NCI-H2227 (cell line): ENCODE measurements around the gene LACTB.

Experiments
- DNase-seq: peaks from one replicate; lab custom pipeline; 2025; ENCODE audit not compliant: unreplicated experiment; lab: John Stamatoyannopoulos, UW

LACTB gene

GRCh38 chr15:63122002-63122875 lies 578 bp downstream of the LACTB start:
- peak; percentile 66 for DNase-seq

DNA sequence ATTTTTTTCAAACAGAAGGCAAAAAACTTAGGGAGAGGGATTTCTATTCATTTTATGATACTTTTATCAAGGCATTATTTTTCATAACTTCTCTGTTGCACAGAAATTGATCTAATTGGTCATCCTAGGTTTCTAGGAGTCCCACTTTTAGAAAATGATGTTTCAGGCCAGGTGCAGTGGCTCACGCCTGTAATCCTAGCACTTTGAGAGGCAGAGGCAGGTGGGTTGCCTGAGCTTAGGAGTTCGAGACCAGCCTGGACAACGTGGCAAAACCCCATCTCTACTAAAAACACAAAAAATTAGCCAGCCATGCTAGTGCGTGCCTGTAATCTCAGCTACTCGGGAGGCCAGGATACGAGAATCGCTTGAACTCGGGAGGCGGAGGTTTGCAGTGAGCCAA lies 2.8 kb downstream of the LACTB start:
- no peak for DNase-seq

- no peak for DNase-seq
Measured at GRCh38 chr15:63126726-63127125, 5.1 kb downstream of the LACTB start.

DNA sequence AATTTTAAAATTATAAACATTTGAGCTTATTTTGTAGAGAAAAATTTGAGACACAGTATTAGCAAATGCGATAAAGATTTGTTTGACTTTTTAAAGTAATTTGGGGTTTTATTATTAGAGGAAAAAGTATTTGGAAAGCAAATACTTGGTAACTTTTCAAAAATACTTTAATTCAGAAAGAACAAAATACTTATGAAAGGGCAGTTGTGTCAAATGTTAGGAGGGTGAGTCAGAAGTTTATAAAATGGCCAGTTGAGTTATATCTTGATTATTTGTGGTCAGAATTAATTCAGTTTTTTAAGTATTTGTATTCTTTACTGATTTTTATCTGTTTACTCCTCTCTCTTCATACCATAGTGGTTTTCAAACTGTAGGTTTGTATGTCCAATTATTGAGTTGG lies 12.1 kb downstream of the LACTB start:
- DNase-seq: no peak

DNA sequence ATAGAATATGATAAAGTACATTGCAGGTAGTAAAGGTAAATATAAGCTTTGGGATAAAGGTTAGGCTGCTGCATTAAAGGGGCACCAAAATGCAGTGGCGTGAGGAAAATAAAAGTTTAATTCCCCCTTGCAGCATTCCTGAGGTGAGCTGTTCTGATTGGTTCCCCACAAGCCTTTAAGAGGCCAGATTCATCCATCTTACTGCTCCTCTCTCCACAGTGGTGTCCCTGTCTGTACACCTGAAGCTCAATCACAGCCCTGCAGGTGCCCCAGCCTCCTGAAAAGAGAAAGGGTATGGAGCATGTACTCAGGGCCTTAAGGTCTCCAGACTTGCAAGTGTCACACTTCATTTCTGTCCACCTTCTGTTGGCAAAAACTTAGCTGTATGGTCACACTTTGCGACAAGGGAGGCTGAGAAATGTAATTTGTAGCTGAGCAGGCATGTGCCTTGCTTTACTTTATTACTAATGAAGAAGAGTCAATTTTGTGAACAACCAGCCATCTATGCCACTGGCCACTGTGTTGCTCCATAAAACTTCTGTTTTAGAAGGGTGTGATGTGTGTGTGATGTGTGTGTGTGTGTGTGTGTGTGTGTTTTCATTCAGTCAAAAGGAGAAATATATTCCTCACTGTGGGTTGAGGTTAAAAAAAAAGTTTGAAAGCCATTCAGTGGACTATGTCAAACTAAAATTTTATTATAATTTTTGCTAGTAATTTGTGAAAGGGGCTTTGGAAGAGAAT lies 12.8 kb downstream of the LACTB start:
- DNase-seq: no peak

- DNase-seq: no peak
Measured at GRCh38 chr15:63135281-63135680, 13.6 kb downstream of the LACTB start.

DNA sequence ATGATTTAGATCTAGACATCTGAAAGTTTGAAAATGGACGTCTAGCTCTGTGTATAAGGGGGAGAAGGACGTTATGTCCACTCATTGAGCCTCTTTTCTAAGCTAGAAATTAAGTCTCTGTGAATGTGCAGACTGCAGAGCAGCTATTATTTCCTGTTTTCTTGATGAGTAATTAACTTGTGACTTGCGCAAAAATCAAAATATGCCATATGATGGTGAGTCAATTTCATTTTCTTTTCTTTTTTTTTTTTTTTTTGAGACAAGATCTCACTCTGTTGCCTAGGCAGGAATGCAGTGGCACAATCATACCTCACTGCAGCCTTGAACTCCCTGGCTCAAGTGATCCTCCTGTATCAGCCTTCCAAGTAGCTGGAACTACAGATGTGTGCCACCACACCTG lies 14.1 kb downstream of the LACTB start:
- no peak for DNase-seq

DNA sequence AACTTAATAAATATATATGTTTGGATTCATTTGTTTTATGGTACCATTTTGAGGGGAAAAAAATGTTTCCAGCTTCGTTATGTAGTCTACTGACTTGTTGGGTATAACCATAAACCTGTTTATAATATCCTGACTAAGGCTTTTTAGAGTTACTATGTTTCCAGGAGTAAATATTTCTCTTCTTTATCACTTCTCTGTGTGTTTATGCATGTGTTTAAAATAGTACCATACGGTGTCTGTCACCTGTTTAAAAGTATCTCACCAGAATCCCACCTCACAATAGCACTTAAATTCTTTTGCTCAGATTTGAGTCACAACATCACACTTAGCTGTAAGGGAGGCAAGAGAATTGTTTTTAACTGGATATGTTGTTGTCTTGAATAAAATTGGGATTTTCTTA lies 15.1 kb downstream of the LACTB start:
- no peak for DNase-seq

GRCh38 chr15:63140936-63141335 lies 19.3 kb downstream of the LACTB start:
- DNase-seq: no peak

DNA sequence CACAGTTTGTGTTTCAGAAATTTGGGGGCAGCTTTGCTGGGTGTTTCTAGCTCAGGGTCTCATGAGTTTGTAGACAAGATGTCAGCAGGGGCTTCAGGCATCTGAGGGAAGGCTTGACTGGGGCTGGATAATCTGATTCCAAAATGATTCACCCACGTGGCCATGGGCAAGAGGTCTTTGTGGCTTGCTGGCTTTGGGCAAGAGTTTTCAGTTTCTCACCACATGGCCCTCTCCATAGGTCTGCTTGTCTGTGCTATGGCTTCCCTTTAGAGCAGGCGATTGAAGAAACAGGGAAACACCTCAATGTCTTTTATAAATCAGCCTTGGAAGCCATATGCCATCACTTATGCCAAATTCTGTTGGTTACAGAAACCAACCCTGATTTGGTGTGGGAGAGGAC lies 23.8 kb downstream of the LACTB start:
- DNase-seq: no peak

- DNase-seq: no peak
Measured at GRCh38 chr15:63146684-63147083, 25.0 kb downstream of the LACTB start.

- no peak for DNase-seq
Measured at GRCh38 chr15:63151665-63152064, 30.0 kb downstream of the LACTB start.

DNA sequence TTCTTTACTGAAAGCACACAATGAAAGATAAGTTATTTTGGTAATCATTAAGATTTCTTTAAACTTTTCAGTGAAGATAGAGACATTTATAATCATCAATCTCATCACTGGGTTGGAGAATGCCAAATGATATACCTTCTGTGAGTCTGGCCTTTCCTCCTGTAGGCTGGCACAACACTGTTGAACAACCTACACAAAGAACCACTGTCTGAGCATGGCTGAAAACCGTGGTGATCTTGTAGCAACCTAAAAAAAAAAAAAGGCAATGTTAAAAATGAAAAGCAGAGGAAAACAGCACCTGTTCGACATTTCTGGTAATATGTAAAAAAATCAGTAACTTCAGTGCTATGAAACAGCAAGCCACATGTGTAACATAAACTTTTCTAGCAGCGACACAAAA lies 33.8 kb downstream of the LACTB start:
- DNase-seq: no peak

GRCh38 chr15:63156086-63156710 lies 34.5 kb downstream of the LACTB start:
- no peak for DNase-seq

DNA sequence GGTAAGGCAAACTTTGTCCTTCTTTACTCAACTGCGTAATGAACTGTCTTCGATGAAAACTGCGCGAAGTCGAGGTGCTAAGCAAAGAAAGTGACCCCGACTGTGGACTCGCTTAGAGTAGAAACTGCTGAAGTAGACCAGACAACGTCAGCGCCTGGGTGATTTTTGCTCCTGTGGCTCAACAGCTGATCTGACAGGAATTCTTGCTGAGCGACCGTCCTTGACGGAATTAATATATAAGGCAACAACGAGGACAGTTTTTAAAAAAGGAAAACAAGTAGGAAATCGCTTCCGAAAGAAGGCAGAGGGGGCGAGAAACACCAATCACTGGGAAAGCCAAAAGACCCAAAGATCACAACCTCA lies 35.1 kb downstream of the LACTB start:
- peak; percentile 23 for DNase-seq

- DNase-seq: peak; percentile 86
Measured at GRCh38 chr15:63157118-63157843, 35.6 kb downstream of the LACTB start, which contains the start of gene RPS27L. Gene RPS27L (minus strand): TSS chr15:63157477. CDS start chr15:63157405, 72 bp downstream.

DNA sequence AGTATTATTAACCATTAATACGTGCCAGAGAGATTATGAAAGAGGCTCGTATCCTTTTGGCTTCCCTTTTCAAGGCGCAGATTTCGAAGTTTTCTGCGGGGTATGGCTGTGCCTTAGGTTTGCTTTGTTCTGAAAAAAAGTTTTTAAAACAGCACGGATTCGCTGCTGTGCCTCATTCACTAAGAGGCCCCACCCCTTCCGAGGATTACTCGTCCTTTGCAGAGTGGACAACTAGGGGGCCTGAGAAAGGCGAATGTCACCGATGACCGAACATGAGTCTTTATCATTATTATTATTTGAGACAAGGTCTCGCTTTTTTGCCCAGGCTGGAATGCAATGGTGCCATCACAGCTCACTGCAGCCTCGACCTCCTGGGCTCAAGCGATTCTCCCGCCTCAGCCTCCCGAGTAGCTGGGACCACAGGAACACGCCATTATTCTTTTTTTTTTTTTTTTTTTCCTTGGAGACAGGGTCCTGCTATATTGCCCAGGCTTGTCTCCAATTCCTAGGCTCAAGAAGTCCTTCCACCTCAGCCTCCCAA lies 36.3 kb downstream of the LACTB start:
- DNase-seq: peak; percentile 54

GRCh38 chr15:63160638-63161037 lies 39.0 kb downstream of the LACTB start:
- no peak for DNase-seq

GRCh38 chr15:63163217-63163616 lies 41.6 kb downstream of the LACTB start:
- no peak for DNase-seq

DNA sequence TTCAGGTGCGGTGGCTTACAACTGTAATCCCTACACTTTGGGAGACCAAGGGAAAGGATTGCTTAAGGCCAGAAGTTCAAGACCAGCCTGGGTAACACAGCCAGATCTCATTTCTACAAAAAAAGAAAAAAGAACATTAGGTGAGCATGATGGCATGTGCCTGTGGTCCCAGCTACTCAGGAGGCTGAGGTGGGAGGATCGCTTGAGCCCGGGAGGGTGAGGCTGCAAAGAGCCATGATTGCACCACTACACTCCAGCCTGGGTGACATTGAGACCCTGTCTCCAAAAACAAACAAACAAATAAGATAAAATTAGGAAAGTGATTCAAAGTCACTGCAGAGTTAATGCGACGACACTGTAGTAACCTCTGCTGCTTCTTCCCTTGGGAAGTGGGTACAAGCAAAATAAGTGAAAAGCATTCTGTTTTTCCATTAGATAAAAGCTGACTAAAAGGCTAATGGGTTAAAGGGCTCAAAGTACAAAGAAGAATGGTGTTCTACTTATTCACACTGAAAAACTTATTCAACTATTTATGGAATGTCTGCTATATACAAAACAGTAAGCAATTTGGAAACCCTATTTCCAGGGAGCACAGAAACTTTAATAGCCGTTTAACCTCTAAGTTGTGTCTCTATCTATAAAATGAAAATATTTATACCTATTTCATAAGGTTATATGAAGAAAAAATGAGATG lies 43.7 kb downstream of the LACTB start:
- DNase-seq: no peak
